GM21737 (cell line): ENCODE results near the gene ENPP6.

Experiments used
- ATAC-seq: cut with Tn5 transposase; IDR thresholded peaks from one replicate; pipeline ENCODE4 v1.9.1; 2021; ENCODE audit warnings: mild to moderate bottlenecking, moderate library complexity; ENCODE audit not compliant: unreplicated experiment

Gene ENPP6

DNA sequence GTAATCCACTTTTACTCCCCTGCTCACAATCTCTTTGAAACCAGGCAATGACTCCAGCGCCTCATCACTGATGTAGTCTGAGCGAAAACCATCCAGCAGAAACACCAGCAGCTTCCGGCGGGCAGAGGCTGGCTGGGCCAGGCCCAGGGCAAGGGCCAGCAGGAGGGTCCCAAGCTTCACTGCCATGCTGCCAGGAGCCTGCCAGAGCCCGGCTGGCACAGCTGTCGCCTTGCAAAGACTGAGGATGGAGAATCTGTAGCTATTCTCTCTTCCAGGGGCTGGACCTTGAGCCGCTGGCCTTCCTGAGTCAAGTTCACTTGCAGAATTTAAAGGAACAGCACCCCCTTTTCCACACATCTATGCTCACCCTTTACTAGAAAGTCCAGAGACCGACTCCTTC, at the start of gene ENPP6:
Gene ENPP6 (minus strand): TSS at position 240 of the 400 bp plus-strand sequence. CDS start 54 bp downstream, at position 186.
- no peak for ATAC-seq

DNA sequence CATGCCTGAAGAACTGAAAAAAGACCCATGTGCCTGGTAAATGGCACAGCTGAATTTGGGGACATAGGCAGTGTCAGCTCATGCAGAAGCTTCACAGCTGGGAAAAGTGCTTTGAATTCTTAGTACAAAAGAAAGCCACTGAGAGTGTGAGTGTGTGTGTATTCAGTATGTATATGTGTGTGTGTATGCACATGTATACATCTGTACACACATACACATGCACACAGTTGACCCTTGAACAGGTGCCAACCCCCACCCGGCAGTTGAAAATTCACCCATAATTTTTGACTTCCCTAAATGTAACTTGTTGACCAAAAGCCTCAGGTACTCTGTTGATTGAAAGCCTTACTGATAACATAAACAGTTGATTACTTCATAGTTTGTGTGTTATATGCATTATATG, 49.5 kb upstream of the ENPP6 start:
- ATAC-seq: no peak

DNA sequence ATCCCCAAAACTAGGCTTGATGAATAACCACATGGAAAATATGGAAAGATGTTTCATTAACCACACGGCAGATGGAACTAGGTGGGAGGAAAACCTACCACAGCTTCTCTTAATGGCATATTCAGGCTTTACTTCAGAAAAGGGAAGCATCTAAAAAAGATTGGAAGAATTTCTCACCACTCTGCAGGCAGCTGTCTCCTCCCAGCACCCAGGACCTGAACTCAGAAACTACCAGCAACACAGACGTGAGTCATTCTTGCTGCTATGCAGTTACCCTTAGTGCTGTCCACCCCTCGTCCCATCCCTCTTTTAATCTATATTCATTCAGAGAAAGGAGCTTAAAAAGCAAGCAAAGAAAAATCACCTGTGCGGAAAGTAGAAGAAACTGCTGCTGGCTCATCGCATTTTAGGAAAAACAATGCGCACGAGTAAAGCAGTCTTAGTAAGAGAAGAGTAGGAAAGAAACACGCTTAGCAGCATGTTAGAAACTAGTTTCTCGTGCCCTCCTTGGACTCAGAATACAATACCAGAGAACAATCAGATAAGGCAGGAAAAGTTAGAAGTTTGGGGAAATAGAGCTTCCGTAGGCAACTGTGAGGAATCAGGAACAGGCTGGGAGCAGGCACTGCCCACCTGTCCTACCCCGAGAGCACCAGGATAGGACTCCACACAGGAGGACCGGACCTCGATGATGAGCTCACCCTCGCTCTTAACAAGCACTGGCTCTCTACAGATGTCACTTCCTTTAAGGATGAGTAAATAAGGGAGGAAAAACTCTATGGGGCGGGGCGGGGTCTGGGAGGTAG, 48.1 kb upstream of the ENPP6 start:
- no peak for ATAC-seq

DNA sequence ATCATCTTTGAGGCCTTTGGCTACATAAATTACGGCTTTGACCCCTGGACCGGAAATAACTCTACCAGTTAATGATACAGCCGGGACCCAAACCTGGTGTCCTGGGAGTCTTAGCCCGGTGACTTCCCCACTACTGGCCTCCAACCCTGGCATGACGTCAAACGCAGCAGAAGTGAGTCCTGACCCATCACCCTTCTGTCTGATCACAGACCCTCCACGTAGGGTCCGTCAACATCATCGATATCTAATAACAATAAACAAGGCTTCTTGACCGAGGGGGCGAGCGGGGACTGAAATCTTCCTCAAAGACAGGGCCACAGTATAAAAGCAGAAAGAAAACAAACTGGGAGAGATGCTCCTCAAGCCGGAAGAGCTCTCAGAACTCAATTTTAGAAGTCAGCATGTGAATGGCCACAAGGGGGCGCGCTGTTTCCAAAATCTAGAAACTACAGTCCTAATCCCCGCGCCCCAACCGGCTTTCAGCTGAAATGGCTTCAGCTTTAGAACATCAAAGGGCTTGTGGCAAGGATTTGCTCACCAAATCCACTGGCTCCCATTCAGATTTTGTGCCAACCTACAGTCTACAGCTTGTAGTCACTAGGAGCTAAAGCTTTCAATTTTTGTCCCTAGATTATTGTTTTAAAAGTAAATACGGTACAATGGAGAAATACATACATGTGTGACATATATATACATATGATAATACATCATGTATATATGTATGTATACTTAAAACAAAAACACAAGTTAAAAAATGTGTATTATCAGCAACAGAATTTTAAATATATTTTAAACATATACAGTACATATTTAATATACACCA, 46.4 kb upstream of the ENPP6 start:
- peak; percentile 31 for ATAC-seq

DNA sequence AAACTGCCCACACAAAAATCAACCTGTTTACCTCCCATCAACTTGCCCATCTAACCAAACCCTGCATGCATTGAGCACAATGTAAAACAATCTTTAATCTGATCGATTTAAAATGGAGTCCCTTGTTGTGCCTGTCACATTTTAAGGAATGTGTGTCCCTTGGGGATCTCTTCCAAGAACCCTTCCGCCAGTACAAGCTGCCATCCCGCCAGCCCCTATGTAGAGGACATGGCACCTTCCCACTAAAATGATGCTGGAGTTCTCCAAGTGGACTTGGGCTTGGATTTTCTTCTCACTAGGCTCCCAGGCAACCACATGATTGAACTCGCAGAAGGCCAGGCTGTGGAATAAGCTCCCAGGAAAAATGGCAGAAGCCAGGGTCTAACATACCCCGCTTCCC, 45.8 kb upstream of the ENPP6 start:
- no peak for ATAC-seq

DNA sequence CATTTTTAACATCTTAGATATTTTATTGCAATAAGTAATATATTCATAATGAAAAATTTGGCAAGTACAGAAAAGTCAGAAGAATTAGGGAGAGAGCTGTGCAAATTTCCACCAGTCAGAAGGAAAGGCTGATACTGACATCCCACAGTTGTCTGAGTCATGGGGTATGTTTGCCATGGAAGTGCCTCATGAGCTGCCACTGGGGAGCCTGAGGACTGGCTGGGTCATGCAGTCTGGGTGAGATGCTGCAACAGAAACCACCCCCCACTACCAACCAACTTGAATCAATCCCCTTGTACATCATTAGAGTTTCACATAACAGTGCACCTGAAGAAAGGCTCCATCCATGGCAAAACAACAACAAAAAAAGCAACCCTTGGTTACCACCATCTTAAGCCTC, 45.2 kb upstream of the ENPP6 start:
- no peak for ATAC-seq

DNA sequence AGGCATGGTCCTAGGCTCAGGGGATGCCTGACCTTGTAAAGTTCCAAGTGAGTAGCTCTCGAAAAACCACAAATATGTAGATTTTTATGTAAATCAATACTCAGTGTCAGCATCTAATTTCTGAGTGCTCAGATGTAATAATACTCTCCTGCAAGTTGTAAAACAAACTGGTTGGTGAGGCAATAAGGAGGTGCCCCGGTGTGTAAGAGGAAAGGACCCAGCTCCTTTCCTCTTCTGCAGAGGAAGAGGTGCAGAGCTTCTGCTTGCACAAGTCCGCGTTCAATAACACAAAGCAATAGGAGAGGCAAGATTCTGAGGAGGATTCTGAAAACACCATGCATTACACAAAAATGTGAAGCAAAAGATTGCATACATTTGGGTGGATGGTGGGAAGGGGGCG, 43.6 kb upstream of the ENPP6 start:
- ATAC-seq: no peak

DNA sequence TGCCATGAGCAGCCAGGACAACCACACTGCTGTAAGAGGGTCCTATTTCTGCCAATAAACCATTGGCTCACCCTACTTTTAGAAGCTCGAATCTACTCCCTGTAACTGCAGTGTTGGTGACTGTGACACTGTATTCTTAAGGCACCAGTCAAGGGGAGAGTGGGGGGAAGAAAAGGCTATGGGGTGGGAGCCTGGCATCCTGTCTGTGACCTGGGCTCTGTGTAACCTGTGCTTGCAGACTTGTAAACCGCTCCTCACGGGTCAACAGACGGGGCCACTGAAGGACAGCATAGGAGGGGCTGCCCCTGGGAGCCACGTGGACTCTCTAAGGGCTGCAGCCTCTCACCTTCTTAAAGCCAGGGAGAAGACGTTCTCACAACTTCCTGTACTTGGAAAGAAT, 42.2 kb upstream of the ENPP6 start:
- no peak for ATAC-seq

DNA sequence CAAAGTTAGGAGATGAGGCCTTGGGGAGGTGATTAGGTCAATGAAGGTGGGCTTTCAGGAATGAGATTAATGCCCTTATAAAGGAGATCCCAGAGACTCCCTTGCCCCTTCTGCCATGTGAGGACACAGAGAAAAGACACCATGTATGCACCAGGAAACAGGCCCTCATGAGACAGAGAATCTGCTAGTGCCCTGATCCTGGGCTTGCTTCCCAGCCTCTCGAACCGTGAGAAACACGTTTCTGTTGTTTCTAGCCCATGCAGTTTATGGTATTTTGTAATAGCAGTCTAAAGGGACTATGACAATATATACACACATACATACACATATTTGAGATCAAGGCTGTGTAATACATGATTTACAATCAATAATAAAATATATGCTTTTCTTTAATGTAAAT, 41.4 kb upstream of the ENPP6 start:
- no peak for ATAC-seq

DNA sequence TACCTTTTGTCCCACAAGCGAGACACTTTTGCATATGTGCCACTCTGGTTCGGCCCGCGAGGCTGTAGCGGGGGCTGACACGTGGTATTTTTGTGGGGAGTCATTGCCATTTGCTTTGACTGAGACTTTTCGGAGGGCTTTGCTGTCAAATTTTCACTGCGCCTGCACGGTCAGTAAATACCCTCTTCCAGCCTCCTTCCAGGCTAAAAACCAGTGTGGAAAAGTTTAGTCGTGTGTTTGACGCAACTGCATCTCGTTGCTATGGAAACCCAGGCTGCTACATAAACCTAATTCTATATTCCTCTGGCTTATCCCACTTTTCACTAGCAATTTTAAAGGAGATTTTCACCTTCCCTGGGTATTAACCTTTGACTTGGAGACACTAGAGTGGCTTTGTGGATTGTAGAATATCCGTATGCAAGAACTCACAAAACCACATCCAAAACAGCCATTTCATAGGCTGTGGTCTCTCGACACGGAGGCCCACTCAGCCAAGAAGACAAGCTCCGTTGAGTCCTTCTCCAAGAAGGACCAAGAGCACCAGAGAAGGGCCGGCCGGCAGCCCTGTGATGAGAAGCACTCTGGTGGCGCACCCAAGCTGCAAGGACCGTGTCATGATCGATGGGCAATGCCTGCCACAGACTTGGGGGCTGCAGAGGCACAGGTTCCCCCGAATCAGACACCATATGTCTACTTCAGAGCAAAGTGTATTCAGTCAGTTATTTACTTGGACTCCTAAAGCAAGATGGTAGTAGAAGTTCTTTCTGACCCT, 38.4 kb upstream of the ENPP6 start:
- no peak for ATAC-seq

DNA sequence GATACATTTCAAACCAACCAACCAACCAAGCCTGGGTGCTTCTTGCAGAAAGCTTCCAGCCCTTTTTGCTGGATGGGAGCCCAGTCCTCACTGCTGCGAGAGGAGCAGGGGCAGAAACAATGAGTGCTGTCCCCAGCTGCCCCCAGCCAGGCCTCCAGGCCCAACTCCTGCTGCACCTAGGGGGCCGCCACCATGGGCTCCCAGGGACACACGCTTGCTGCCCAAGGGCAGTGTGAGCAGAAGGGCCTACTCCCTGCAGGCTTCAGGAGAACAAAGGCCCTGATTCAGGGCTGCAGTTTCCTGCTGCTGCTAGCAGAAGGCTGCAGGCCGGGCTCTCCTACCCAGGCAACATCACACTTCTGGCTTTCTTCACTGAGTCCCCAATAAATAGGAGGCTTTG, 37.7 kb upstream of the ENPP6 start:
- ATAC-seq: no peak

DNA sequence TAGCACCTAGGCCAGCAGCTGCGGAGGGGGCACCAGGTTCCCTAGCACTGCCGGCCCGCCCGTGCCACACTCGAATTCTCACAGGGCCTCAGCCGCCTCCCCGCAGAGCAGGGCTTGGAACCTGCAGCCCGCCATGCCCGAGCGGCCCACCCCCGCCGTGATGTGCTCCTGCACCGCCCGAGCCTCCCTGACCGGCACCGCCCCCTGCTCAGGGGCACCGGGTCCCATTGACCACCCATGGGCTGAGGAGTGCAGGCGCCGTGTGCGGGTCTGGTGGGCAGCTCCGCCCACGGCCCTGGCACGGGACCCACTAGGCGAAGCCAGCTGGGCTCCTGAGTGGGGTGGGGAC, 35.4 kb upstream of the ENPP6 start:
- ATAC-seq: no peak

DNA sequence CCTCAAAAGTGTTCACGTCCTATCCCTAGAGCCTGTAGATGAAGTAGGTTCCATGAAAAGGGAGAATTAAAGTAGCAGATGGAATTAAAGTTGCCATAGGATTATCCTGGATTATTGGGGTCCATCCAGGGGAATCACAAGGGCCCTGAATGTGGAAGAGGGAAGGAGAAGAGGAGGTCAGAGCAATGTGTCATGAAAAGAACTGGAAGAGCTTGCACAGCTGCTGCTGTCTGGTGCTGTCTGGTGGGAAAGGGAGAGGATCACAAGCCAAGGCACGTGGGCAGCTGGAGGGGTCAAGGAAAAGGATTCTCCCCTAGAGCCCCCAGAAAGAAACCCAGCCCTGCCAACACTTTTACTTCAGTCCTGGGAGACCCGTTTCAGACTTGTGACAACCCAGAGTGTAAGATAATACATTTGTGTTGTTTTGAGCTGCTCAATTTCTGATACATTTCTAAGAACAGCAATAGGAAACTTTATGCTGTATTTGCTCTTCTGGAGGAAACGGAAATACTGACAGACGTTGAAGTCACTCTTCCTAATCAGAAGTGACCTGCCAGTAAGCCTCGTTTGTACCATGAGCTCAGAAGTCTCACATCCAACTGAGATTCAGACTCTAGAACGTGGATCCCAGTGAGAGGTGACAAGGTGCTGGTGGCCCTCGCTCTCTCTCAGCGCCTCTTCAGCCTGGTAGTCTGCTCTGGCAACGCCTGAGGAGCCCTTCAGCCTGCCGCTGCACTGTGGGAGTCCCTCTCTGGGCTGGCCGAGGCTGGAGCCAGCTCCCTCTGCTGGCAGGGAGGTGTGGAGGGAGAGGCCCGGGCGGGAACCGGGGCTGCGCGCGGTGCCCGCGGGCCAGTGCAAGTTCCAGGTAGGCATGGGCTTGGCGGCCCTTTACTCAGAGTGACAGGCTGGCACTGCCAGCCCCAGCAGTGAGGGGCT, 34.7 kb upstream of the ENPP6 start:
- no peak for ATAC-seq

DNA sequence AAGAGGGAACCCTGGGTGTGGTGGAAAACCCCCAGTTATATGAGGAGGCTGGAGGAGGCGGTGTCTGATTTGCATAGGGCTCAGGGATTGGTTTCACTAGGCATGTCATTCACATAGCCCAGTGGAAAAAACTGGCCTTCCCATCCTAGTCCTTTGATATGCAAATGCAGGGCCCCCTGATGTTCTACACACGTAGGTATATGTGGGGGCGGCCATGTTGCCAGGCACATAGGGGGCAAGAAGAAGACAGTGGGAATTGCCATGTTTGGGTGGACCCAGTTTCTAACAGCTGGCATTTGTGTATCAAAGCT, 34.0 kb upstream of the ENPP6 start:
- ATAC-seq: no peak

DNA sequence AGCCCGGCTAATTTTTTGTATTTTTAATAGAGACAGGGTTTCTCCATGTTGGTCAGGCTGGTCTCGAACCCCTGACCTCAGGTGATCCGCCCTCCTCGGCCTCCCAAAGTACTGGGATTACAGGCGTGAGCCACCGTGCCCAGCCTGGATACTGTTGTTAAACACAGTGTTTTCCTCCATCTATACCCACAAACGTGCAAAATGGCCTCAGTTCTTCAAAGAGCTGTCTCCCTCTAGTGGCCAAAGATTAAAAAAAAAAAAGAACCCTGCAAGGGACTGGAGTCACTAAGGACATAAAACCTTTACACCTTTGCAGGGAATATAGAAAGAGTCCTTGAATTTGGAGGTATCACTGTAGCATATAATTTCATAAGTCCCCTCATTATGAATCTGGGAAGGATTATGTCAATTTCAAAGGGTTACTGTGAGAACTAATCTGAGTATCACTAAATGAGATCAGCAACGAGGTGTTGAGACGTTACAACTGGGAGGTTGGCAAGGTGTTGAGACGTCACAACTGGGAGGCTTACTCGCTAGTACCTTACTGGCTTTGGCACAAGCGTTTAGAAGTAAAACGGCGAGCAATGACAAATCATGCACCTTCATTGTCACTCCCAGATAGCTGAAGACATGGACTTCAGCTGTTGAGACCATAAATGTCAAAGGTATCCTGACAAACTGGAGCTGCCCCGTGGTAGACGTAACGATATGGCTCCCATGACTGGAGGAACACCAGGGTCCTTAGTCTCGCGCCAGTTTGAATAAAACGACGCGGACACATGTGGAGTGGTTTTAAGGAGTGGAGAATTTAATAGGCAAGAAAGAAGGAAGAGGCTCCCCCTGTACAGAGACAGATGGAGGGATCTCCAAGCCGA, 33.4 kb upstream of the ENPP6 start:
- ATAC-seq: peak; percentile 57

DNA sequence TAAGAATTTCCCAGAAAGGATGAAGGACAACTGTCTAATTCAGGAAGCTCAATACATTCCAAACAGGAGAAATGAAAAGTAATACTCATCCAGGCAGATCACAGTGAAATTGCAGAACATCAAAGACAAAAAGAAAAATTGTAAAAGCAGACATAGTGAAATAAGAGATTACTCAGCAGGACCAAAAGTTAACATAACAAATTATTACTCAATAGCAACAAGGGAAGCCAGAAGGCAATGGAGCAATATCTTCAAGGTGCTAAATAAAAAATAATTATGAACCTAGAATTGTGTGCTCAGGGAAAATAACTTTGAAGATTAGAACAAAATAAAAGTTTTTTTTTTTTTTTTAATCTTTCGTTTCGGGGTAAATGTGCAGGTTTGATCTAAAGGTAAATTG, 30.5 kb upstream of the ENPP6 start:
- ATAC-seq: no peak

DNA sequence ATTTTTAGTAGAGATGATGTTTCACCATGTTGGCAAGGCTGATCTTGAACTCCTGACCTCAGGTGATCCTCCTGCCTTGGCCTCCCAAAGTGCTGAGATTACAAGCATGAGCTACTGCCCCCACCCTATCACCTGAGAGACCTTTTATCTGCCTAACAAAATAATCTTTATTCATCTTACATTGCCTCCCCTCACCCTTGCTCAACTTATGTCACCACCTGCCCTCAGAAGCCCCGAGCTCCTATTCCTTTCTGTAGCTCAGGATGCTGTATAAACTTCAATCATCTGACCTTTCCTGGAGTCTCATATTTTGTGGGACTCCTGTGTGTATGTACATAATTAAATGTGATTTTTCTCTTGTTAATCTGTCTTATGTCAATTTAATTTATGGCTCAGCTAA, 29.7 kb upstream of the ENPP6 start:
- ATAC-seq: no peak

DNA sequence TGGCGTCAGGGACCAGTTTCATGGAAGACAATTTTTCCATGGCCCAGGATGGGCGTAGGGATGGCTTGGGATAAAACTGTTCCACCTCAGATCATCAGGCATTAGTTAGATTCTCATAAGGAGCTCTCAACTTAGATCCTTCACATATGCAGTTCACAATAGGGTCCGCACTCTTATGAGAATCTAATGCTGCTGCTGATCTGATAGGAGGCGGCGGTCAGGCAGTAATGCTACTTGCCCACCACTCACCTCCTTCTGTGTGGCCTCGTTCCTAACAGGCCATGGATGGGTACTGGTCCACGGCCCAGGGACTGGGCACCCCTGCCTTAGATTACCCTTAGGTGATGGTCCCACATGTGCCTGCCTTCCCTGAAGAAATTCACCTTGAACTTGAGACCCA, 28.8 kb upstream of the ENPP6 start:
- ATAC-seq: no peak

DNA sequence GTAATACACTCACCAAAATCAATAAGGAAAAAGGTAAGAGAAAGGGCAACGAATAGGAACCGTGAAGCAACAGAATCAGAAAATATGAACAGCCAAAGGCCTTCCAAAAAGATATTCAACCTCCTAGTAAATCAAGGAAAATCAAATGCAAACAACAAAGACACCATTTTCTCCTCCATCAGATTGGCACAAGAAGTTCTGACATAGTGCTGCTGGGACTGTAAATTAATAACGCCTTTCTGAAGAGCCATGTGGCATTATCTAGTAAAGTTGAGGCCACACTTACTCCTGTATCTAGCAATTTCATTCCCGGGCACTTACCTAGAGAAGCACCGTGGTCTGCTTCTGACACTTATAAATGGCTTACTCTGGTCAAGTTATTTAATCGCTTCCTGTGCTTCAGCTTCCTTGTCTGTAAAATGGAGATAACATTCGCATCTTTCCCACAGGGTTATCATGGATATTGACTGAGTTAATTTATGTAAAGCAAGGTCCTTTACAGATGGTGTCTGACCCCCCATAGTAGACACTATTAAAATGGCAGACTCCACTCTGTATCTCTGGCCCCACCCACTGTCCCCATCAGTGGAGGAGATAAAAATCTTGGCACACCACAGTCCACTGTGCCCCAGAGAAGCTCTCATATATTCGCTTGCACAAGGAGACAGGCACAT, 20.5 kb upstream of the ENPP6 start:
- ATAC-seq: no peak
